NB4 (cell line): ENCODE measurements around the gene GCAT.

Experiments used
- POLR2A ChIP-seq: IDR thresholded peaks from 2 replicates; pipeline ENCODE4 v1.6.1; 2011; ENCODE audit warnings: mild to moderate bottlenecking; ENCODE audit not compliant: insufficient read length; ENCODE audit errors: extremely low read depth
- TF ChIP-seq, protein P1 (sequence below): IDR thresholded peaks from one replicate; pipeline ENCODE4 v1.5.1; 2012; ENCODE audit warnings: low read depth, low read length

DNA sequence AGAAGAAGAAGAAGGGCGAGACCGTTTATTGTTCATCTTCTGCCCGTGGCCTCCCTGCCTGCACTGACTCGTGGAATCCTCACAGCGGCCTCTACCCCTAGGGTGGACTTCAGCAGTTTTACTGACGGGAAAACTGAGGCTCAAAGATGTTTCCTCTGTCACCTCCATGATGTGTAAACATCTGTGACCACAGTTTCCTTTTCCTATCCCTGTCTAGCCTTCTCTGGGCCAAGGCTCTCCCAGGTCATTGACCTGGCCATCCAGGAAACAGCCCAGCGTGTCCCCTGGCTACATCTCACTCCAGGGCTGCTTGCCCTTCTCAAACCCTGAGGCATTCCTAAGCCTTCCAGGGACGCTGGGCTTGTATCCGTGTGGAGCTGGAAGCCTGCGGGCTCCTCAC is 49.0 kb upstream of the GCAT start:
- TF ChIP-seq, protein P1, sequence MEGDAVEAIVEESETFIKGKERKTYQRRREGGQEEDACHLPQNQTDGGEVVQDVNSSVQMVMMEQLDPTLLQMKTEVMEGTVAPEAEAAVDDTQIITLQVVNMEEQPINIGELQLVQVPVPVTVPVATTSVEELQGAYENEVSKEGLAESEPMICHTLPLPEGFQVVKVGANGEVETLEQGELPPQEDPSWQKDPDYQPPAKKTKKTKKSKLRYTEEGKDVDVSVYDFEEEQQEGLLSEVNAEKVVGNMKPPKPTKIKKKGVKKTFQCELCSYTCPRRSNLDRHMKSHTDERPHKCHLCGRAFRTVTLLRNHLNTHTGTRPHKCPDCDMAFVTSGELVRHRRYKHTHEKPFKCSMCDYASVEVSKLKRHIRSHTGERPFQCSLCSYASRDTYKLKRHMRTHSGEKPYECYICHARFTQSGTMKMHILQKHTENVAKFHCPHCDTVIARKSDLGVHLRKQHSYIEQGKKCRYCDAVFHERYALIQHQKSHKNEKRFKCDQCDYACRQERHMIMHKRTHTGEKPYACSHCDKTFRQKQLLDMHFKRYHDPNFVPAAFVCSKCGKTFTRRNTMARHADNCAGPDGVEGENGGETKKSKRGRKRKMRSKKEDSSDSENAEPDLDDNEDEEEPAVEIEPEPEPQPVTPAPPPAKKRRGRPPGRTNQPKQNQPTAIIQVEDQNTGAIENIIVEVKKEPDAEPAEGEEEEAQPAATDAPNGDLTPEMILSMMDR: no peak
- no peak for TF ChIP-seq POLR2A
